K562 (cell line): ENCODE measurements around the gene IRAK3. TPM values are rescaled to one million over a fixed set of nuclear protein-coding genes. Genes with fewer than 3 reads are reported as not detected.

Experiments
- ATAC-seq: fragments of 200-7000 bp; cut with Tn5 transposase; 3 replicates; pipeline ENCODE4 v1.9.1; 2020; ENCODE audit warnings: moderate library complexity
- BruUV-seq: library from RNA; stranded (reverse); fragments of 400-500 nt; replicated peaks from 2 replicates; lab custom pipeline; 2021; lab: Mats Ljungman, UMichigan
- CTCF ChIA-PET: fragments of 300-600 bp; formaldehyde crosslinking; extraction: SDS; loops from one replicate; lab custom pipeline; 2021; ENCODE audit warnings: low intra/inter-chr PET ratio; lab: Yijun Ruan, JAX
- POLR2A ChIA-PET: fragments of 300-600, 350-650 bp; sonication (Branson Sonifier 250); formaldehyde crosslinking; extraction: SDS; loops from one replicate; lab custom pipeline; 2021; ENCODE audit warnings: antibody characterized with exemption, inconsistent platforms; lab: Yijun Ruan, JAX
- DNase-seq, 4 experiments: peaks; one replicate each; pipeline versions ENCODE4 v3.0.0 to v3.0.0-alpha.2; 2011 to 2018; ENCODE audit warnings: low spot score in 3 of 4, mixed read lengths in 3 of 4; ENCODE audit errors: extremely low read depth in 1 of 4
- FAIRE-seq: peaks from 2 replicates; lab custom pipeline; 2011; peaks lifted over from hg19 to GRCh38; lab: Jason Lieb, UNC
- H2AFZ ChIP-seq: 2 replicates; pipeline ENCODE4 v1.6.0; 2011; ENCODE audit warnings: low read depth, low read length, control low read depth, inconsistent platforms
- H3K27ac ChIP-seq: fragments of 200-600 bp; 3 replicates; pipeline ENCODE4 v1.8.0; 2011; ENCODE audit warnings: low read depth, mild to moderate bottlenecking, control low read depth, inconsistent platforms, low read length, moderate library complexity, mixed read lengths; ENCODE audit errors: extremely low read depth
- H3K27me3 ChIP-seq, 2 experiments: fragments of 300-600 bp in 1 of 2; 2 replicates in 1 of 2; 3 replicates in 1 of 2; pipeline versions ENCODE4 v1.6.0 to v1.8.0; 2011; ENCODE audit warnings: inconsistent platforms in 2 of 2, low read length in 2 of 2, mild to moderate bottlenecking in 1 of 2, mixed read lengths in 1 of 2, moderate library complexity in 1 of 2; ENCODE audit not compliant: control insufficient read depth in 2 of 2, insufficient read depth in 2 of 2
- H3K36me3 ChIP-seq: fragments of 300-600 bp; 3 replicates; pipeline ENCODE4 v1.8.0; 2011; ENCODE audit warnings: mild to moderate bottlenecking, low read length, inconsistent platforms; ENCODE audit not compliant: control insufficient read depth, insufficient read depth
- H3K4me1 ChIP-seq, 2 experiments: fragments of 200-600 bp in 1 of 2; replicated peaks in 1 of 2; 2 replicates in 1 of 2; 3 replicates in 1 of 2; pipeline versions ENCODE4 v1.5.1 to v1.8.0; 2011; ENCODE audit warnings: inconsistent platforms in 2 of 2, low read length in 2 of 2, mild to moderate bottlenecking in 1 of 2, mixed read lengths in 1 of 2, moderate library complexity in 1 of 2; ENCODE audit not compliant: control insufficient read depth in 2 of 2, insufficient read depth in 2 of 2
- H3K4me2 ChIP-seq: 2 replicates; pipeline ENCODE4 v1.6.1; 2011; ENCODE audit warnings: low read length, control low read depth, inconsistent platforms, mixed read lengths; ENCODE audit not compliant: insufficient read depth
- H3K4me3 ChIP-seq: fragments of 200-600 bp; sonication (generic), shearing (Covaris generic); 2 replicates; pipeline ENCODE4 v1.5.1; 2016; ENCODE audit warnings: control low read depth, inconsistent platforms
- H3K79me2 ChIP-seq: fragments of 200-600 bp; 3 replicates; pipeline ENCODE4 v1.8.0; 2011; ENCODE audit warnings: low read length, inconsistent platforms; ENCODE audit not compliant: control insufficient read depth, insufficient read depth
- H3K9ac ChIP-seq, 2 experiments: 2 replicates each; pipeline versions ENCODE4 v1.6.0 to v1.6.1; 2011; ENCODE audit warnings: low read depth in 2 of 2, low read length in 2 of 2, control low read depth in 1 of 2, inconsistent platforms in 1 of 2, mild to moderate bottlenecking in 1 of 2, mixed read lengths in 1 of 2; ENCODE audit not compliant: insufficient read depth in 1 of 2
- H3K9me1 ChIP-seq: one replicate; pipeline ENCODE4 v1.6.0; 2011; ENCODE audit warnings: inconsistent platforms, mild to moderate bottlenecking, low read length, moderate library complexity; ENCODE audit not compliant: control insufficient read depth, insufficient read depth
- H3K9me3 ChIP-seq: replicated peaks from 2 replicates; pipeline ENCODE4 v1.5.1; 2011; ENCODE audit warnings: low read depth, low read length, inconsistent platforms; ENCODE audit not compliant: control insufficient read depth, insufficient read depth
- H4K20me1 ChIP-seq: replicated peaks from 2 replicates; pipeline ENCODE4 v1.6.1; 2011; ENCODE audit warnings: low read length, inconsistent platforms, mixed read lengths; ENCODE audit not compliant: control insufficient read depth, insufficient read depth
- ATF1 ChIP-seq, 2 experiments: fragments of 450-650 bp in 1 of 2; IDR thresholded peaks; 2 replicates each; pipeline ENCODE4 v1.6.1; 2016; ENCODE audit warnings: missing compliant biosample characterization in 1 of 2, missing genetic modification characterization in 1 of 2
- BRCA1 ChIP-seq, 2 experiments: fragments of 450-650 bp in 1 of 2; sonication (generic) in 1 of 2; formaldehyde crosslinking in 1 of 2; IDR thresholded peaks; 2 replicates each; pipeline versions ENCODE4 v1.5.0 to v1.6.1; 2017 to 2020; ENCODE audit warnings: mild to moderate bottlenecking in 1 of 2, missing genetic modification reagents in 1 of 2
- ESRRA ChIP-seq: fragments of 450-650 bp; IDR thresholded peaks from 2 replicates; pipeline ENCODE4 v1.6.1; 2014; ENCODE audit warnings: low read depth, mild to moderate bottlenecking, moderate library complexity, borderline replicate concordance
- SRSF3 ChIP-seq: fragments of 200-400 bp; formaldehyde crosslinking; IDR thresholded peaks from 2 replicates; pipeline ENCODE4 v1.6.1; 2016; ENCODE audit warnings: mild to moderate bottlenecking, low read length, moderate library complexity; ENCODE audit not compliant: insufficient read depth
- U2AF1 ChIP-seq: fragments of 200-400 bp; formaldehyde crosslinking; optimal IDR thresholded peaks from 2 replicates; pipeline ENCODE3; 2017; ENCODE audit warnings: mild to moderate bottlenecking, low read depth, low read length, moderate library complexity
- ZNF212 ChIP-seq: fragments of 450-650 bp; formaldehyde crosslinking; IDR thresholded peaks from 2 replicates; pipeline ENCODE4 v1.4.0; 2020; ENCODE audit warnings: mild to moderate bottlenecking
- ZNF583 ChIP-seq: fragments of 250-450 bp; sonication (Bioruptor Pico); IDR thresholded peaks from 2 replicates; pipeline ENCODE4 v1.4.0; 2020
- WGBS: fragments of 100-300 bp; shearing (Covaris generic); methylation state at CpG from one replicate; pipeline ENCODE4 v1.1.6; 2016; ENCODE audit warnings: low coverage, mixed read lengths; ENCODE audit not compliant: insufficient coverage; ENCODE audit errors: missing lambda C conversion rate; 5-methylcytosine and 5-hydroxymethylcytosine counted together
- in situ Hi-C: fragments of 300-500 bp; cut with MboI; formaldehyde crosslinking; loops from 4 replicates; pipeline ENCODE4 v1.15.0; 2018; ENCODE audit warnings: inconsistent platforms, mixed read lengths
- intact Hi-C: fragments of 100-400 bp; cut with micrococcal nuclease; formaldehyde crosslinking; loops from 2 replicates; pipeline ENCODE4 v1.14.2; 2022
- polyA plus RNA-seq, 8 experiments: library from polyadenylated mRNA; depleted of rRNA in 4 of 8; stranded (reverse) in 5 of 8; unstranded in 3 of 8; fragments of >200 nt; fragmentation: Nextera tagmentation in 2 of 8; fragmentation: Illumina TruSeq in 1 of 8; extraction: Ambion mirVana in 2 of 8; extraction: Trizol in 1 of 8; gene quantifications; 2 replicates each; pipeline versions ENCODE4 v1.2.1 to v1.2.3, GENCODE V29; 2011 to 2014; ENCODE audit warnings: inconsistent platforms in 1 of 8, missing spikeins in 1 of 8
- total RNA-seq, 7 experiments: library from RNA; depleted of rRNA in 6 of 7; stranded (reverse); fragments of >200 nt in 6 of 7; fragmentation: Illumina TruSeq in 2 of 7; extraction: Trizol in 2 of 7; gene quantifications; 2 replicates each; pipeline versions ENCODE4 v1.2.1 to v1.2.3, GENCODE V29; 2011 to 2021; ENCODE audit warnings: low replicate concordance in 1 of 7
- TF ChIP-seq, protein P1 (sequence below): fragments of 200-800 bp; sonication (Bioruptor generic); IDR thresholded peaks from 2 replicates; pipeline ENCODE4 v1.6.1; 2017; ENCODE audit warnings: missing genetic modification characterization, missing compliant biosample characterization
- TF ChIP-seq, protein P2 (sequence below): fragments of 250-450 bp; sonication (Bioruptor Pico); IDR thresholded peaks from 2 replicates; pipeline ENCODE4 v1.8.0; 2021; ENCODE audit warnings: moderate library complexity, mild to moderate bottlenecking, inconsistent platforms
- TF ChIP-seq, protein P3 (sequence below), 2 experiments: fragments of 450-650 bp; IDR thresholded peaks; 2 replicates each; pipeline ENCODE4 v1.6.1; 2018; ENCODE audit warnings: mild to moderate bottlenecking in 2 of 2, low read depth in 1 of 2; ENCODE audit not compliant: partially characterized antibody in 2 of 2
- TF ChIP-seq, protein P4 (sequence below): fragments of 250-450 bp; sonication (Bioruptor Pico); IDR thresholded peaks from 2 replicates; pipeline ENCODE4 v1.4.0; 2020; ENCODE audit warnings: mild to moderate bottlenecking, moderate library complexity, borderline replicate concordance
- TF ChIP-seq, protein P5 (sequence below): fragments of 250-450 bp; sonication (Bioruptor Pico); IDR thresholded peaks from 2 replicates; pipeline ENCODE4 v1.5.0; 2020; ENCODE audit warnings: mild to moderate bottlenecking

Gene IRAK3
- total and polyA plus RNA-seq, 9 of the 15 experiments (the other 6 are each of a cell fraction or from before 2014, with no cell fraction given): 0.06 to 0.09 (median 0.07) TPM; not detected in 6

DNA sequence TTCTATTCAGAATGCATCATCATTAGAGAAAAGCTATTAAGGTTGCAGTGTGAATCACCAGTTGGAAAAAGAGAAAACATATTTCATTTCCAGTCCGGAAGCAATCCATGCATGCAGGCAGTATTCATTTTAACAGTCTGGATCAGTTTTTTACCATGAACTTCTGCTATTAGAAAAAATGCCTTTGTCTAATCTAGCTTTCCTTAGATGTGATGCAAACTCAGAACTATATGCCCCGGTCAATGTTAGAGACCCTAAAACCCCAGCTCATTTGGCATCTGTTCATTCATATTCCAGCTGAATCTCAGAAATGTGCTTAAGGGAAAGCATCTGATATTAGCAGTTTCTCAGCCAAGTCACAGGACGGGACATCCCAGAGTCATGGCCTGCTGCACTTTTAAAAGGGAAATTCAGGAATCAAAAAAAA is 8.5 kb downstream of the IRAK3 start:
- no peak overlapping the region for H3K9ac ChIP-seq
- peaks cover 22 to 27% of the 10 kb centered on the region in 2 experiments for H3K27me3 ChIP-seq
- WGBS: 6% methylated on average over 3 of the region's 3 CpGs
- H3K4me2 ChIP-seq: no peak overlapping the region
- FAIRE-seq (no peak), ATAC-seq (no peak), DNase-seq (no peak)
- no peaks in the 10 kb centered on the region for H3K36me3 ChIP-seq
- H4K20me1 ChIP-seq: no peaks in the 10 kb centered on the region
- BruUV-seq: no TSS peak
- H3K4me1 ChIP-seq: no peaks in the 10 kb centered on the region
- no peak overlapping the region for H2AFZ ChIP-seq
- POLR2A ChIA-PET: interaction anchor here (0.7 to 0.9 kb wide), 3 partner anchors 9 to 29 kb away, joined by 3 read pairs; partner anchors contain the start of gene TMBIM4
- no peaks in the 10 kb centered on the region for H3K9me1 ChIP-seq
- intact Hi-C loops: no loop called here
- no peaks in the 10 kb centered on the region for H3K9me3 ChIP-seq
- in situ Hi-C loops: no loop called here
- H3K79me2 ChIP-seq: no peaks in the 10 kb centered on the region
- no peak overlapping the region for H3K27ac ChIP-seq
- CTCF ChIA-PET: no interaction called here
- H3K4me3 ChIP-seq: no peak overlapping the region
- no peak for TF ChIP-seq U2AF1
- TF ChIP-seq, protein P1, sequence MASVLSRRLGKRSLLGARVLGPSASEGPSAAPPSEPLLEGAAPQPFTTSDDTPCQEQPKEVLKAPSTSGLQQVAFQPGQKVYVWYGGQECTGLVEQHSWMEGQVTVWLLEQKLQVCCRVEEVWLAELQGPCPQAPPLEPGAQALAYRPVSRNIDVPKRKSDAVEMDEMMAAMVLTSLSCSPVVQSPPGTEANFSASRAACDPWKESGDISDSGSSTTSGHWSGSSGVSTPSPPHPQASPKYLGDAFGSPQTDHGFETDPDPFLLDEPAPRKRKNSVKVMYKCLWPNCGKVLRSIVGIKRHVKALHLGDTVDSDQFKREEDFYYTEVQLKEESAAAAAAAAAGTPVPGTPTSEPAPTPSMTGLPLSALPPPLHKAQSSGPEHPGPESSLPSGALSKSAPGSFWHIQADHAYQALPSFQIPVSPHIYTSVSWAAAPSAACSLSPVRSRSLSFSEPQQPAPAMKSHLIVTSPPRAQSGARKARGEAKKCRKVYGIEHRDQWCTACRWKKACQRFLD (CRISPR knock-in tag): no peak
- TF ChIP-seq, protein P2, sequence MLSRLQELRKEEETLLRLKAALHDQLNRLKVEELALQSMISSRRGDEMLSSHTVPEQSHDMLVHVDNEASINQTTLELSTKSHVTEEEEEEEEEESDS (CRISPR knock-in tag): no peak
- TF ChIP-seq BRCA1 (IDR thresholded peaks at IDR 0.05): no peak
- no peak for TF ChIP-seq BRCA1 (CRISPR knock-in tag; IDR thresholded peaks at IDR 0.05)
- TF ChIP-seq SRSF3: no peak
- TF ChIP-seq, protein P3, sequence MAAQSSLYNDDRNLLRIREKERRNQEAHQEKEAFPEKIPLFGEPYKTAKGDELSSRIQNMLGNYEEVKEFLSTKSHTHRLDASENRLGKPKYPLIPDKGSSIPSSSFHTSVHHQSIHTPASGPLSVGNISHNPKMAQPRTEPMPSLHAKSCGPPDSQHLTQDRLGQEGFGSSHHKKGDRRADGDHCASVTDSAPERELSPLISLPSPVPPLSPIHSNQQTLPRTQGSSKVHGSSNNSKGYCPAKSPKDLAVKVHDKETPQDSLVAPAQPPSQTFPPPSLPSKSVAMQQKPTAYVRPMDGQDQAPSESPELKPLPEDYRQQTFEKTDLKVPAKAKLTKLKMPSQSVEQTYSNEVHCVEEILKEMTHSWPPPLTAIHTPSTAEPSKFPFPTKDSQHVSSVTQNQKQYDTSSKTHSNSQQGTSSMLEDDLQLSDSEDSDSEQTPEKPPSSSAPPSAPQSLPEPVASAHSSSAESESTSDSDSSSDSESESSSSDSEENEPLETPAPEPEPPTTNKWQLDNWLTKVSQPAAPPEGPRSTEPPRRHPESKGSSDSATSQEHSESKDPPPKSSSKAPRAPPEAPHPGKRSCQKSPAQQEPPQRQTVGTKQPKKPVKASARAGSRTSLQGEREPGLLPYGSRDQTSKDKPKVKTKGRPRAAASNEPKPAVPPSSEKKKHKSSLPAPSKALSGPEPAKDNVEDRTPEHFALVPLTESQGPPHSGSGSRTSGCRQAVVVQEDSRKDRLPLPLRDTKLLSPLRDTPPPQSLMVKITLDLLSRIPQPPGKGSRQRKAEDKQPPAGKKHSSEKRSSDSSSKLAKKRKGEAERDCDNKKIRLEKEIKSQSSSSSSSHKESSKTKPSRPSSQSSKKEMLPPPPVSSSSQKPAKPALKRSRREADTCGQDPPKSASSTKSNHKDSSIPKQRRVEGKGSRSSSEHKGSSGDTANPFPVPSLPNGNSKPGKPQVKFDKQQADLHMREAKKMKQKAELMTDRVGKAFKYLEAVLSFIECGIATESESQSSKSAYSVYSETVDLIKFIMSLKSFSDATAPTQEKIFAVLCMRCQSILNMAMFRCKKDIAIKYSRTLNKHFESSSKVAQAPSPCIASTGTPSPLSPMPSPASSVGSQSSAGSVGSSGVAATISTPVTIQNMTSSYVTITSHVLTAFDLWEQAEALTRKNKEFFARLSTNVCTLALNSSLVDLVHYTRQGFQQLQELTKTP (IDR thresholded peaks at IDR 0.05; ENCODE audit: low read depth in 1 of 2, partially characterized antibody in 2 of 2): no peak
- TF ChIP-seq ESRRA: no peak
- no peak for TF ChIP-seq ATF1 (CRISPR knock-in tag; IDR thresholded peaks at IDR 0.05)
- no peak for TF ChIP-seq ATF1 (tag; IDR thresholded peaks at IDR 0.05)
- TF ChIP-seq ZNF212 (CRISPR knock-in tag): no peak
- TF ChIP-seq ZNF583: no peak
- TF ChIP-seq, protein P4, sequence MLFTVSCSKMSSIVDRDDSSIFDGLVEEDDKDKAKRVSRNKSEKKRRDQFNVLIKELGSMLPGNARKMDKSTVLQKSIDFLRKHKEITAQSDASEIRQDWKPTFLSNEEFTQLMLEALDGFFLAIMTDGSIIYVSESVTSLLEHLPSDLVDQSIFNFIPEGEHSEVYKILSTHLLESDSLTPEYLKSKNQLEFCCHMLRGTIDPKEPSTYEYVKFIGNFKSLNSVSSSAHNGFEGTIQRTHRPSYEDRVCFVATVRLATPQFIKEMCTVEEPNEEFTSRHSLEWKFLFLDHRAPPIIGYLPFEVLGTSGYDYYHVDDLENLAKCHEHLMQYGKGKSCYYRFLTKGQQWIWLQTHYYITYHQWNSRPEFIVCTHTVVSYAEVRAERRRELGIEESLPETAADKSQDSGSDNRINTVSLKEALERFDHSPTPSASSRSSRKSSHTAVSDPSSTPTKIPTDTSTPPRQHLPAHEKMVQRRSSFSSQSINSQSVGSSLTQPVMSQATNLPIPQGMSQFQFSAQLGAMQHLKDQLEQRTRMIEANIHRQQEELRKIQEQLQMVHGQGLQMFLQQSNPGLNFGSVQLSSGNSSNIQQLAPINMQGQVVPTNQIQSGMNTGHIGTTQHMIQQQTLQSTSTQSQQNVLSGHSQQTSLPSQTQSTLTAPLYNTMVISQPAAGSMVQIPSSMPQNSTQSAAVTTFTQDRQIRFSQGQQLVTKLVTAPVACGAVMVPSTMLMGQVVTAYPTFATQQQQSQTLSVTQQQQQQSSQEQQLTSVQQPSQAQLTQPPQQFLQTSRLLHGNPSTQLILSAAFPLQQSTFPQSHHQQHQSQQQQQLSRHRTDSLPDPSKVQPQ (CRISPR knock-in tag): no peak
- TF ChIP-seq, protein P5, sequence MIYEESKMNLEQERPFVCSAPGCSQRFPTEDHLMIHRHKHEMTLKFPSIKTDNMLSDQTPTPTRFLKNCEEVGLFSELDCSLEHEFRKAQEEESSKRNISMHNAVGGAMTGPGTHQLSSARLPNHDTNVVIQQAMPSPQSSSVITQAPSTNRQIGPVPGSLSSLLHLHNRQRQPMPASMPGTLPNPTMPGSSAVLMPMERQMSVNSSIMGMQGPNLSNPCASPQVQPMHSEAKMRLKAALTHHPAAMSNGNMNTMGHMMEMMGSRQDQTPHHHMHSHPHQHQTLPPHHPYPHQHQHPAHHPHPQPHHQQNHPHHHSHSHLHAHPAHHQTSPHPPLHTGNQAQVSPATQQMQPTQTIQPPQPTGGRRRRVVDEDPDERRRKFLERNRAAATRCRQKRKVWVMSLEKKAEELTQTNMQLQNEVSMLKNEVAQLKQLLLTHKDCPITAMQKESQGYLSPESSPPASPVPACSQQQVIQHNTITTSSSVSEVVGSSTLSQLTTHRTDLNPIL (CRISPR knock-in tag): no peak
